Urothelium cell line (cell line): ENCODE results near the gene CDHR4.

ENCODE experiments used
- DNase-seq: peaks from one replicate; pipeline ENCODE4 v3.0.0; 2011; ENCODE audit warnings: low spot score, mixed read lengths
- FAIRE-seq: peaks from 2 replicates; lab custom pipeline; 2011; peaks lifted over from hg19 to GRCh38; lab: Jason Lieb, UNC

The CDHR4 gene

GRCh38 chr3:49745986-49746385 is 53.7 kb downstream of the CDHR4 start:
- no peak for DNase-seq
- no peak for FAIRE-seq
